Neural cell (in vitro differentiated cells): ENCODE measurements around the gene PDE6G. TPM values are rescaled to one million over a fixed set of nuclear protein-coding genes. Genes with fewer than 3 reads are reported as not detected.

Source experiments
- H2AFZ ChIP-seq: fragments of 200-600, 300-800 bp; sonication (generic), shearing (Covaris generic); 2 replicates; pipeline ENCODE4 v1.6.0; 2014; ENCODE audit warnings: low read depth, mild to moderate bottlenecking, antibody characterized with exemption, low read length, moderate library complexity
- H3F3A ChIP-seq: fragments of 200-600 bp; shearing (Covaris generic); 2 replicates; pipeline ENCODE4 v1.6.1; 2016; ENCODE audit warnings: mild to moderate bottlenecking, moderate library complexity, mixed read lengths, antibody characterized with exemption, low read length; ENCODE audit not compliant: insufficient read depth, poor library complexity, severe bottlenecking
- H3K27ac ChIP-seq: fragments of 200-600, 300-800 bp; sonication (generic), shearing (Covaris generic); 2 replicates; pipeline ENCODE4 v1.5.1; 2014; ENCODE audit warnings: mild to moderate bottlenecking, low read length, moderate library complexity
- H3K27me3 ChIP-seq: fragments of 300-800, 200-600 bp; sonication (generic), shearing (Covaris generic); 2 replicates; pipeline ENCODE4 v1.6.0; 2014; ENCODE audit warnings: mild to moderate bottlenecking, low read depth, low read length, moderate library complexity; ENCODE audit not compliant: insufficient read depth
- H3K36me3 ChIP-seq: fragments of 300-800, 200-600 bp; sonication (generic), shearing (Covaris generic); 2 replicates; pipeline ENCODE4 v1.5.1; 2014; ENCODE audit warnings: mild to moderate bottlenecking, antibody characterized with exemption, low read length, moderate library complexity; ENCODE audit not compliant: insufficient read depth
- H3K4me2 ChIP-seq: fragments of 300-800, 200-600 bp; sonication (generic), shearing (Covaris generic); 2 replicates; pipeline ENCODE4 v1.6.0; 2014; ENCODE audit warnings: mild to moderate bottlenecking, low read length
- H3K4me3 ChIP-seq: fragments of 300-800, 200-600 bp; sonication (generic), shearing (Covaris generic); 2 replicates; pipeline ENCODE4 v1.5.1; 2014; ENCODE audit warnings: mild to moderate bottlenecking, low read length, moderate library complexity
- H3K79me2 ChIP-seq: fragments of 200-600 bp; shearing (Covaris generic); replicated peaks from 2 replicates; pipeline ENCODE4 v1.6.0; 2014; ENCODE audit warnings: mild to moderate bottlenecking, low read length, moderate library complexity; ENCODE audit not compliant: insufficient read depth
- H3K9ac ChIP-seq: fragments of 300-800, 200-600 bp; sonication (generic), shearing (Covaris generic); 2 replicates; pipeline ENCODE4 v1.6.1; 2016; ENCODE audit warnings: mild to moderate bottlenecking, low read length, mixed read lengths
- H3K9me2 ChIP-seq: fragments of 200-600 bp; shearing (Covaris generic); 2 replicates; pipeline ENCODE4 v1.6.1; 2016; ENCODE audit warnings: mild to moderate bottlenecking, low read length, mixed read lengths; ENCODE audit not compliant: insufficient read depth
- H3K9me3 ChIP-seq: fragments of 200-600, 300-800 bp; sonication (generic), shearing (Covaris generic); 2 replicates; pipeline ENCODE4 v1.6.1; 2016; ENCODE audit warnings: mild to moderate bottlenecking, mixed run types, low read length, moderate library complexity, mixed read lengths
- H4K20me1 ChIP-seq: fragments of 200-600 bp; shearing (Covaris generic); 2 replicates; pipeline ENCODE4 v1.6.1; 2016; ENCODE audit warnings: mild to moderate bottlenecking, mixed run types; ENCODE audit not compliant: insufficient read depth
- EP300 ChIP-seq: fragments of 450-650 bp; conservative IDR thresholded peaks from 2 replicates; pipeline ENCODE4 v1.6.1; 2014; ENCODE audit warnings: antibody characterized with exemption, mild to moderate bottlenecking, moderate library complexity; ENCODE audit not compliant: poor library complexity, severe bottlenecking
- EZH2 ChIP-seq: fragments of 200-600, 300-800 bp; shearing (Covaris generic), sonication (generic); IDR thresholded peaks from 2 replicates; pipeline ENCODE4 v1.6.1; 2014; ENCODE audit warnings: antibody characterized with exemption, low read length, borderline replicate concordance, mild to moderate bottlenecking; ENCODE audit not compliant: insufficient read depth, poor library complexity, severe bottlenecking
- MXI1 ChIP-seq: fragments of 450-650 bp; conservative IDR thresholded peaks from 2 replicates; pipeline ENCODE4 v1.6.1; 2014; ENCODE audit warnings: antibody characterized with exemption, mild to moderate bottlenecking; ENCODE audit not compliant: poor library complexity, severe bottlenecking
- POLR2AphosphoS5 ChIP-seq: IDR thresholded peaks from 2 replicates; pipeline ENCODE4 v1.6.1; 2012
- RAD21 ChIP-seq: fragments of 450-650 bp; conservative IDR thresholded peaks from 2 replicates; pipeline ENCODE4 v1.6.1; 2014; ENCODE audit warnings: antibody characterized with exemption, mild to moderate bottlenecking, moderate library complexity
- REST ChIP-seq: IDR thresholded peaks from 2 replicates; pipeline ENCODE4 v1.6.1; 2012; ENCODE audit warnings: borderline replicate concordance
- SMC3 ChIP-seq: fragments of 450-650 bp; conservative IDR thresholded peaks from 2 replicates; pipeline ENCODE4 v1.6.1; 2014; ENCODE audit warnings: antibody characterized with exemption, mild to moderate bottlenecking, moderate library complexity; ENCODE audit not compliant: poor library complexity
- TAF1 ChIP-seq: IDR thresholded peaks from 2 replicates; pipeline ENCODE4 v1.6.1; 2012; ENCODE audit warnings: low read depth
- polyA plus RNA-seq: library from polyadenylated mRNA; depleted of rRNA; stranded (reverse); fragments of >200 nt; gene quantifications from 2 replicates; pipeline ENCODE4 v1.2.3, GENCODE V29; 2014
- TF ChIP-seq, protein P1 (sequence below): fragments of 450-650 bp; IDR thresholded peaks from 2 replicates; pipeline ENCODE4 v1.5.1; 2014; ENCODE audit warnings: antibody characterized with exemption, mild to moderate bottlenecking, moderate library complexity; ENCODE audit not compliant: poor library complexity, severe bottlenecking

The PDE6G gene
- polyA plus RNA-seq, 1 donor from 2014 or later = not detected

DNA sequence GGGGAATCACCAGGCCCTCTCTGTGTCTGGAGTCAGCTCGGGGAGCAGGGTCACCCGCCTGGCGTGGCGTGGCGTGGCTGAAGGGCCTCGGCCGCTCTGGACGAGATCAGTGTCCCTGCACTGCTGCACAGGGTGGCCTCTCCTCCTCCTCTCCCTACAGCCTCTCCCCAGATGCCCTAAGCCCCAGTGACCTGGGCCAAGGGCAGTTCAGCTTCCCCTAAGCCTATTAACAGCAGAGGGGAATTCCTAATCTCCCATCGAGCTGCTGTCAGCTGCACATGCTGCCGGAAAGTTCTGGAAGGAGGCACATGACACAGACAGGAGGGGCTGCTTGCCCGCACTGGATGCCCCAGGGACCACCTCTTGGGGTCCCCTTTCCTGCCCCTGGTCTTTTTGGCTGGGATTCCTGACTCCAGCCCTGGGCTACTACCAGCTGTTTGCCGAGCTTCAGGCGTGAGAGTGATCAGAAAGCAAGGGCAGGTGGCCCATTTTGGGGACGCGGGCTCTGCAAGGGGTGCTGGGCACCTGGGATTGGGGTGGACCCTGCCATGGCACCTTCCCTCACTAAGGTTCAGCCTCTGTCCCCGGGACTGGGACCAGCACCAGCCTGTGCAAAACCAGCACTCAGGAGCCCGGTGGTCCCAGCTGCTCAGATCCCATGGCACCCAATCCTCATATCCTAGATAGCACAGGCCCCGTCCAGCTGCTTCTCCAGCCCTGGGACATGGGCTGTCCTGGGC lies 794 bp downstream of the PDE6G start:
- Histone ChIP-seq H3K9me2 (no peaks in the 10 kb centered on the region), H2AFZ (no peak overlapping the region), H3K9me3 (no peaks in the 10 kb centered on the region), H3K4me2 (no peak overlapping the region), H3K4me3 (no peak overlapping the region), H3K27ac (no peak overlapping the region), H3K79me2 (no peaks in the 10 kb centered on the region), H3K36me3 (no peaks in the 10 kb centered on the region), H3K27me3 (no peaks in the 10 kb centered on the region), H3K9ac (no peak overlapping the region), H3F3A (no peaks in the 10 kb centered on the region), H4K20me1 (no peaks in the 10 kb centered on the region)
- TF ChIP-seq SMC3 (no peak), MXI1 (no peak), REST (no peak), EP300 (no peak), RAD21 (no peak), TAF1 (no peak), EZH2 (no peak), POLR2AphosphoS5 (no peak)
- TF ChIP-seq, protein P1, sequence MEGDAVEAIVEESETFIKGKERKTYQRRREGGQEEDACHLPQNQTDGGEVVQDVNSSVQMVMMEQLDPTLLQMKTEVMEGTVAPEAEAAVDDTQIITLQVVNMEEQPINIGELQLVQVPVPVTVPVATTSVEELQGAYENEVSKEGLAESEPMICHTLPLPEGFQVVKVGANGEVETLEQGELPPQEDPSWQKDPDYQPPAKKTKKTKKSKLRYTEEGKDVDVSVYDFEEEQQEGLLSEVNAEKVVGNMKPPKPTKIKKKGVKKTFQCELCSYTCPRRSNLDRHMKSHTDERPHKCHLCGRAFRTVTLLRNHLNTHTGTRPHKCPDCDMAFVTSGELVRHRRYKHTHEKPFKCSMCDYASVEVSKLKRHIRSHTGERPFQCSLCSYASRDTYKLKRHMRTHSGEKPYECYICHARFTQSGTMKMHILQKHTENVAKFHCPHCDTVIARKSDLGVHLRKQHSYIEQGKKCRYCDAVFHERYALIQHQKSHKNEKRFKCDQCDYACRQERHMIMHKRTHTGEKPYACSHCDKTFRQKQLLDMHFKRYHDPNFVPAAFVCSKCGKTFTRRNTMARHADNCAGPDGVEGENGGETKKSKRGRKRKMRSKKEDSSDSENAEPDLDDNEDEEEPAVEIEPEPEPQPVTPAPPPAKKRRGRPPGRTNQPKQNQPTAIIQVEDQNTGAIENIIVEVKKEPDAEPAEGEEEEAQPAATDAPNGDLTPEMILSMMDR = no peak

DNA sequence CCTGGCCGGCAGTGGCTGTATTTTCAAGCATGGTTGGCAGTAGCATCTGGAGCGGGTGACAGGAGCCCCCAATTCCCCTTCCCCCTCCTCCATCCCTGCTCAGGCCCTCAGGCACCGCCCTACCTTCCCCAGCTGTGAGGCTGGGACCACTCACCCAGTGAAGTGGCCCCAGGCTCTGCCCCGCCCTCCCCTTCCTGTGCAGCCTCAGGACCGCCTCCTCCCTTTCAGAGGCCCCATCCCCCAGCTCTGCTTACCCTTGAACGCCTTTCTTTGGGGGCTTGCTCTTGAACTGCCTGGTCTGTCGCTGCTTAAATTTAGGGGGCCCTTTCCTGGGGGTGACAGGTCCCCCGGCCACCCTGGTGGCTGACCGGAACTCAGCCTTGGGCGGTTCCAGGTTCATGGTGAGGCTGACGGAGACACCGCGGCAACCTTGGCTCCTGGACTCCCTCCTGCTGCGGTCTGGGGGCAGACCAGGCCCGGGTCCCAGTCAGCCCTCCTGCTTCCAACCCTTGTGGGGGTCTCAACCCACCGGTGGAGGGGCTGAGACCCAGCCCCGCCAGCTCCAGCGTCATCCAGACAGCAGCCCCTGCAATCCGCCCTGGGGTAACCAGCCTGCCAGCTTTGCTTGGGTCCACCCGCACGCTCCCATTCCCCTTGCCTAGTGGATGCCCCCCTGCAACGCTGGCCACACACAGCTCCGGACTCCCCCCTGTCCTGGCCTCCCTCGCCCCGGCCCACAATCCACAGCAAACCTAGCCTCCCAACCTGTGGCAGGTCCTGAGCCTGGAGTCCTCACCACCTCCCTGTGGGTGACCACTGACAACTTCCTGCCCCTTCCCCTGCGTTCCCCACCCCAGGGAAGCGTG lies 3.2 kb downstream of the PDE6G start:
- Histone ChIP-seq H3K27me3 (peaks cover 9% of the 10 kb centered on the region), H4K20me1 (no peaks in the 10 kb centered on the region), H3K9ac (no peak overlapping the region), H3K36me3 (no peaks in the 10 kb centered on the region), H2AFZ (no peak overlapping the region), H3K9me3 (peaks cover 7% of the 10 kb centered on the region), H3K9me2 (no peaks in the 10 kb centered on the region), H3K27ac (no peak overlapping the region), H3F3A (no peaks in the 10 kb centered on the region), H3K79me2 (no peaks in the 10 kb centered on the region), H3K4me2 (no peak overlapping the region), H3K4me3 (no peak overlapping the region)
- TF ChIP-seq, protein P1 = no peak
- TF ChIP-seq RAD21 (no peak), POLR2AphosphoS5 (no peak), SMC3 (no peak), MXI1 (no peak), EP300 (no peak), EZH2 (no peak), REST (no peak), TAF1 (no peak)
